Gastroesophageal sphincter (tissue), 4 donors: ENCODE data around the gene IKZF2. TPM values are rescaled to one million over a fixed set of nuclear protein-coding genes. Genes with fewer than 3 reads are reported as not detected.
A peak's percentile ranks its signal among the peaks of the same experiment; 100 is the strongest.

Experiments
- ATAC-seq: fragments of 150-250 bp; one replicate; pipeline ENCODE4 v1.9.1; 2016; ENCODE audit warnings: mild to moderate bottlenecking, moderate library complexity
- H3K27ac ChIP-seq, 4 donors: fragments of 200-600 bp; sonication (generic) in 3 of 4; 1 replicate in 3 of 4; 2 replicates in 1 of 4; pipeline ENCODE4 v1.5.1; 2016 to 2019
- H3K27me3 ChIP-seq: fragments of 200-600 bp; sonication (generic); one replicate; pipeline ENCODE4 v1.5.1; 2019
- H3K36me3 ChIP-seq, 2 donors: fragments of 200-600 bp; sonication (generic); one replicate each; pipeline ENCODE4 v1.5.1; 2019; ENCODE audit warnings: control low read depth in 1 of 2
- H3K4me1 ChIP-seq, 3 donors: fragments of 200-600 bp; sonication (generic); 1 replicate in 2 of 3; 2 replicates in 1 of 3; pipeline ENCODE4 v1.5.1; 2016 to 2019; ENCODE audit warnings: control low read depth in 2 of 3
- H3K4me3 ChIP-seq, 2 donors: fragments of 200-600 bp; sonication (generic); one replicate each; pipeline ENCODE4 v1.5.1; 2019; ENCODE audit warnings: mild to moderate bottlenecking in 1 of 2, moderate library complexity in 1 of 2
- H3K9me3 ChIP-seq, 3 donors: fragments of 200-600 bp; sonication (generic); one replicate each; pipeline ENCODE4 v1.5.1; 2017 to 2019; ENCODE audit warnings: control low read depth in 2 of 3
- EP300 ChIP-seq: sonication (generic); formaldehyde crosslinking; IDR thresholded peaks from one replicate; pipeline ENCODE4 v1.6.1; 2017; ENCODE audit warnings: antibody characterized with exemption, mild to moderate bottlenecking
- POLR2A ChIP-seq, 2 donors: fragments of 450-650 bp; IDR thresholded peaks; one replicate each; pipeline ENCODE4 v1.6.1; 2017; ENCODE audit warnings: antibody characterized with exemption in 2 of 2, mild to moderate bottlenecking in 2 of 2, moderate library complexity in 1 of 2
- POLR2AphosphoS5 ChIP-seq: sonication (generic); formaldehyde crosslinking; IDR thresholded peaks from one replicate; pipeline ENCODE4 v1.6.1; 2017; ENCODE audit warnings: antibody characterized with exemption
- WGBS, 2 donors: methylation state at CpG; one replicate each; pipeline ENCODE4 v1.1.5; 2018; ENCODE audit warnings: low coverage in 1 of 2; 5-methylcytosine and 5-hydroxymethylcytosine counted together
- total RNA-seq, 4 donors: library from RNA; depleted of rRNA; stranded (reverse); fragments of >200 nt; gene quantifications; one replicate each; pipeline ENCODE4 v1.1.0, GENCODE V29; 2016
- TF ChIP-seq, protein P1 (sequence below), 4 experiments: fragments of 200-600 bp in 2 of 4; fragments of 450-650 bp in 2 of 4; sonication (generic) in 1 of 4; IDR thresholded peaks; one replicate each; pipeline ENCODE4 v1.5.1; 2017 to 2019; ENCODE audit warnings: antibody characterized with exemption in 4 of 4, mild to moderate bottlenecking in 2 of 4, moderate library complexity in 2 of 4

Gene IKZF2
- total RNA-seq, 4 donors from 2014 or later, result 4.2 to 11.6 (median 9.6) TPM

DNA sequence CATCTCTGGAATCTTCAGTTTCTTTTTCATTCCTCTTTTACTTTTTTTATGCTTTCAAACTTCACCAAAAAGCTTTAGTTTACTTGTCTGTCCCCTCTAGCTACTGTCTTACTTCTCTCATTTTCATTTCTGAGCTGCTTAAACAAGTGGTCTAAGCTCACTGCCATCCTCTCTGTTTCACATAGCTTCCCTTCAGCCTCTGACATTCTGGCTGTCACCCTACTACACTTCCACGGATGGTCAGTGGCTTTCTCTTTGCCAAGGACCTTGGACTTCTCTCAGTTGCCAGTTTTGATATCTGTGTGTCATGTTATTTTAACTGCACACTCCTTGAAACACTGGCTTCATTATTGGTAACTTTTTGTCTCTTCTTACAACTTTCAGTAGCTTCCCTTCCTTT is 176.1 kb downstream of the IKZF2 start:
- no peak for TF ChIP-seq EP300
- TF ChIP-seq POLR2A (IDR thresholded peaks at IDR 0.05), result no peak
- TF ChIP-seq, protein P1, sequence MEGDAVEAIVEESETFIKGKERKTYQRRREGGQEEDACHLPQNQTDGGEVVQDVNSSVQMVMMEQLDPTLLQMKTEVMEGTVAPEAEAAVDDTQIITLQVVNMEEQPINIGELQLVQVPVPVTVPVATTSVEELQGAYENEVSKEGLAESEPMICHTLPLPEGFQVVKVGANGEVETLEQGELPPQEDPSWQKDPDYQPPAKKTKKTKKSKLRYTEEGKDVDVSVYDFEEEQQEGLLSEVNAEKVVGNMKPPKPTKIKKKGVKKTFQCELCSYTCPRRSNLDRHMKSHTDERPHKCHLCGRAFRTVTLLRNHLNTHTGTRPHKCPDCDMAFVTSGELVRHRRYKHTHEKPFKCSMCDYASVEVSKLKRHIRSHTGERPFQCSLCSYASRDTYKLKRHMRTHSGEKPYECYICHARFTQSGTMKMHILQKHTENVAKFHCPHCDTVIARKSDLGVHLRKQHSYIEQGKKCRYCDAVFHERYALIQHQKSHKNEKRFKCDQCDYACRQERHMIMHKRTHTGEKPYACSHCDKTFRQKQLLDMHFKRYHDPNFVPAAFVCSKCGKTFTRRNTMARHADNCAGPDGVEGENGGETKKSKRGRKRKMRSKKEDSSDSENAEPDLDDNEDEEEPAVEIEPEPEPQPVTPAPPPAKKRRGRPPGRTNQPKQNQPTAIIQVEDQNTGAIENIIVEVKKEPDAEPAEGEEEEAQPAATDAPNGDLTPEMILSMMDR (IDR thresholded peaks at IDR 0.05), result no peak
- TF ChIP-seq POLR2AphosphoS5, result no peak
- no peaks in the 10 kb centered on the region for H3K9me3 ChIP-seq
- WGBS, 2 donors, result 25 to 27% methylated on average over 1 of the region's 1 CpG
- no peaks in the 10 kb centered on the region for H3K27me3 ChIP-seq
- ATAC-seq, result no peak
- no peaks in the 10 kb centered on the region for H3K4me1 ChIP-seq
- no peaks in the 10 kb centered on the region for H3K36me3 ChIP-seq
- no peak overlapping the region for H3K4me3 ChIP-seq
- no peak overlapping the region for H3K27ac ChIP-seq

- no peak overlapping the region for H3K27ac ChIP-seq
- H3K4me1 ChIP-seq, result peaks cover 0 to 2% (median 0%) of the 10 kb centered on the region in 3 donors
- ATAC-seq, result no peak
Observed at GRCh38 chr2:212974692-212975091, 176.7 kb downstream of the IKZF2 start.

GRCh38 chr2:212973347-212973746 is 178.1 kb downstream of the IKZF2 start:
- TF ChIP-seq, protein P1 (IDR thresholded peaks at IDR 0.05), result no peak
- TF ChIP-seq POLR2A (IDR thresholded peaks at IDR 0.05) (no peak), EP300 (no peak), POLR2AphosphoS5 (no peak)
- no peaks in the 10 kb centered on the region for H3K9me3 ChIP-seq
- H3K4me1 ChIP-seq, result peaks cover 0 to 3% (median 0%) of the 10 kb centered on the region in 3 donors
- H3K4me3 ChIP-seq, result no peak overlapping the region
- no peaks in the 10 kb centered on the region for H3K36me3 ChIP-seq
- no peak for ATAC-seq
- WGBS, 2 donors, result 86 to 91% methylated on average over 2 to 3 of the region's 3 CpGs
- H3K27me3 ChIP-seq, result no peaks in the 10 kb centered on the region
- H3K27ac ChIP-seq, result no peak overlapping the region

More at GRCh38 chr2:212974692-212975091, 176.7 kb downstream of the IKZF2 start:
- Histone ChIP-seq H3K4me3 (no peak overlapping the region), H3K9me3 (no peaks in the 10 kb centered on the region), H3K36me3 (no peaks in the 10 kb centered on the region), H3K27me3 (no peaks in the 10 kb centered on the region)
- TF ChIP-seq POLR2A (IDR thresholded peaks at IDR 0.05) (no peak), EP300 (no peak), POLR2AphosphoS5 (no peak)
- TF ChIP-seq, protein P1 (IDR thresholded peaks at IDR 0.05), result no peak
- 37 to 71% methylated on average over 1 to 2 of the region's 2 CpGs for WGBS, 2 donors

DNA sequence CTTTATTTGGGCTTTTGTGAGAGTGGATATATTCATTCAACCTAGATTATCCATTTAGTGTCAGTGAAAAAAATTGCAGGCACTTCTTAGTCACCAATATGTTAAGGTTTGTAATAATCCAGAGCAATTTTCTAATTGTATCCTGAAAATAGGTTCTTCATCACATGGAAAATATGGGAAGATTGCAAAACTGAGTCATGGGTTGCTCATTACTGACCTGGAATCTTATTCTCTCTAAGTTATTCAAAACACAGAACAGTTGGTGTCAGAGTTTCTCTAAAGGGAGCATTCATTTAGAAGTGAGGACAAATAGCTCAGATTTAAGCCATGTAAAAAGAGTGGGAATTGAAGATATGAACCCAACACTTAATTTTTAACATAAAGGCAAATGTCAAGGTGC is 181.3 kb downstream of the IKZF2 start:
- H3K4me3 ChIP-seq, result no peak overlapping the region
- no peaks in the 10 kb centered on the region for H3K36me3 ChIP-seq
- TF ChIP-seq EP300 (no peak), POLR2AphosphoS5 (no peak), POLR2A (IDR thresholded peaks at IDR 0.05) (no peak)
- TF ChIP-seq, protein P1 (IDR thresholded peaks at IDR 0.05), result no peak
- H3K4me1 ChIP-seq, result peaks cover 0 to 3% (median 0%) of the 10 kb centered on the region in 3 donors
- no peaks in the 10 kb centered on the region for H3K9me3 ChIP-seq
- peak overlapping the region in 1 of 4 donors; percentile 29 for H3K27ac ChIP-seq
- no peaks in the 10 kb centered on the region for H3K27me3 ChIP-seq
- no peak for ATAC-seq

GRCh38 chr2:212968284-212969081 is 182.9 kb downstream of the IKZF2 start:
- no peak for ATAC-seq
- Histone ChIP-seq H3K36me3 (no peaks in the 10 kb centered on the region), H3K27ac (no peak overlapping the region), H3K4me3 (no peak overlapping the region), H3K9me3 (no peaks in the 10 kb centered on the region), H3K27me3 (no peaks in the 10 kb centered on the region), H3K4me1 (peaks cover 0 to 3% (median 0%) of the 10 kb centered on the region in 3 donors)
- WGBS, 2 donors, result 79 to 83% methylated on average over 4 of the region's 4 CpGs
- TF ChIP-seq, protein P1 (IDR thresholded peaks at IDR 0.05), result no peak
- TF ChIP-seq POLR2A (IDR thresholded peaks at IDR 0.05) (no peak), POLR2AphosphoS5 (no peak), EP300 (no peak)
